Left lung (tissue), 10 donors: ENCODE measurements around the gene SHTN1. TPM values are rescaled to one million over a fixed set of nuclear protein-coding genes. Genes with fewer than 3 reads are reported as not detected.
A peak's percentile ranks its signal among the peaks of the same experiment; 100 is the strongest.

ENCODE experiments used
- ATAC-seq: fragments of 200-7000 bp; cut with Tn5 transposase; one replicate; pipeline ENCODE4 v1.9.1; 2020; ENCODE audit warnings: moderate library complexity
- DNase-seq, 4 donors: peaks; one replicate each; pipeline ENCODE4 v3.0.0-alpha.2; 2013 to 2020
- H3K27ac ChIP-seq, 2 donors: fragments of 200-600 bp; sonication (generic) in 1 of 2; one replicate each; pipeline versions ENCODE4 v1.5.0 to v1.8.0; 2020 to 2021
- H3K27me3 ChIP-seq, 2 donors: fragments of 200-600 bp; sonication (generic) in 1 of 2; one replicate each; pipeline versions ENCODE4 v1.5.0 to v1.8.0; 2020 to 2021
- H3K36me3 ChIP-seq, 2 donors: fragments of 200-600 bp; sonication (generic) in 1 of 2; one replicate each; pipeline versions ENCODE4 v1.5.0 to v1.8.0; 2020 to 2021
- H3K4me1 ChIP-seq, 2 donors: fragments of 200-600 bp; one replicate each; pipeline ENCODE4 v1.8.0; 2021
- H3K4me3 ChIP-seq, 2 donors: fragments of 200-600 bp; sonication (generic) in 1 of 2; one replicate each; pipeline versions ENCODE4 v1.5.0 to v1.8.0; 2020 to 2021; ENCODE audit warnings: mild to moderate bottlenecking in 1 of 2
- H3K9me3 ChIP-seq, 2 donors: fragments of 200-600 bp; sonication (generic) in 1 of 2; one replicate each; pipeline versions ENCODE4 v1.5.0 to v1.8.0; 2020 to 2021
- intact Hi-C, 2 donors: fragments of 100-400 bp; cut with DNase I; formaldehyde crosslinking; loops; one replicate each; pipeline versions ENCODE4 v1.11.2 to v1.14.2; 2022
- polyA plus RNA-seq, 6 donors: library from polyadenylated mRNA; unstranded; fragments of 120-200 nt; gene quantifications; one replicate each; pipeline ENCODE4 v1.2.1, GENCODE V29; 2013; ENCODE audit not compliant: insufficient read length in 6 of 6
- total RNA-seq, 2 donors: library from RNA; stranded (reverse); fragmentation: NEBNext Ultra II Directional; extraction: Animal tissue kit (Norgen Biotek cat#: 25700); gene quantifications; one replicate each; pipeline ENCODE4 v1.2.1, GENCODE V29; 2021
- TF ChIP-seq, protein P1 (sequence below), 2 donors: fragments of 200-600 bp; sonication (generic) in 1 of 2; IDR thresholded peaks; one replicate each; pipeline versions ENCODE4 v1.5.0 to v1.8.0; 2021; ENCODE audit warnings: antibody characterized with exemption in 2 of 2
- donor health status: DM: no; HTN: yes; CAD: no.
- donor health status: DM: no; HTN: no; CAD: no.

The SHTN1 gene
- total and polyA plus RNA-seq, 8 donors: 24.5 to 38.9 (median 29.3) TPM

DNA sequence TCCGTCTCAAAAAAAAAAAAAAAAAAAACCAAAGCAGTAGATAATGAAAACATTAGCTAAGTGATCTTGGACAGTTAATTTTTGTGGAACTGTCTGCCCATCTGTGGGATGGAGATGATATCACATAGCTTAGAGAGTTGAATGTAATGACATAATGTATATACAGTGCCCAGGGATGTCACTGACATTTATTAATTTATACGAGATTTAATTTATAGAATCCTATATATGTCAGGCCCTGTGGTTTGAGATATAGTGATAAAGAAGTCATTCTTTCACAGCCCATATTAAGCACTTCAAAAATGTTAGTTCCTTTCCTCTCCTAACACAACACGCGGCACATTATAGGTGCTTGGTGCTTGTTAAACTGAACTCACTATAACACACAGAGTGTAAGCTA lies 151.7 kb downstream of the SHTN1 start:
- H3K36me3 ChIP-seq: no peaks in the 10 kb centered on the region
- ATAC-seq (no peak), DNase-seq (no peak)
- TF ChIP-seq, protein P1, sequence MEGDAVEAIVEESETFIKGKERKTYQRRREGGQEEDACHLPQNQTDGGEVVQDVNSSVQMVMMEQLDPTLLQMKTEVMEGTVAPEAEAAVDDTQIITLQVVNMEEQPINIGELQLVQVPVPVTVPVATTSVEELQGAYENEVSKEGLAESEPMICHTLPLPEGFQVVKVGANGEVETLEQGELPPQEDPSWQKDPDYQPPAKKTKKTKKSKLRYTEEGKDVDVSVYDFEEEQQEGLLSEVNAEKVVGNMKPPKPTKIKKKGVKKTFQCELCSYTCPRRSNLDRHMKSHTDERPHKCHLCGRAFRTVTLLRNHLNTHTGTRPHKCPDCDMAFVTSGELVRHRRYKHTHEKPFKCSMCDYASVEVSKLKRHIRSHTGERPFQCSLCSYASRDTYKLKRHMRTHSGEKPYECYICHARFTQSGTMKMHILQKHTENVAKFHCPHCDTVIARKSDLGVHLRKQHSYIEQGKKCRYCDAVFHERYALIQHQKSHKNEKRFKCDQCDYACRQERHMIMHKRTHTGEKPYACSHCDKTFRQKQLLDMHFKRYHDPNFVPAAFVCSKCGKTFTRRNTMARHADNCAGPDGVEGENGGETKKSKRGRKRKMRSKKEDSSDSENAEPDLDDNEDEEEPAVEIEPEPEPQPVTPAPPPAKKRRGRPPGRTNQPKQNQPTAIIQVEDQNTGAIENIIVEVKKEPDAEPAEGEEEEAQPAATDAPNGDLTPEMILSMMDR (IDR thresholded peaks at IDR 0.05): no peak
- H3K9me3 ChIP-seq: peaks cover 0 to 4% of the 10 kb centered on the region in 2 donors
- H3K4me1 ChIP-seq: peaks cover 0 to 5% of the 10 kb centered on the region in 2 donors
- H3K27ac ChIP-seq: no peak overlapping the region
- no peak overlapping the region for H3K4me3 ChIP-seq
- intact Hi-C loops: no loop called here
- H3K27me3 ChIP-seq: peaks cover 0 to 38% of the 10 kb centered on the region in 2 donors

DNA sequence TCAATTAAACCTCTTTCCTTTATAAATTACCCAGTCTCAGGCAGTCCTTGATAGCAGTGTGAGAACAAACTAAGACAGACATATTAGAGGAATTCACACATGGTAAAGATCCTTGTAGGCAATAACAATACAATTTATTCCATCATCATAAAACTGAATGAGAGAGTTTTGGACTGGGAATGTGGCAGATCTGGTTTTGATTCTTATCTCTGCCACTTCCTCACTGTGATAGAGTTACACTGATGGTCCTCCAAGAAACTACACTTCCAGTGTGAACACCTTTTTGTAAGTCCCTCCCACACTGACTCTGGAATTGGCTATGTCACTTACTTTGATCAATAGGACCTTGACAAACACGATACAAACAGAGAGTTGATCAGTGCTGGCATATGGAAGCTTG lies 152.7 kb downstream of the SHTN1 start:
- peaks cover 0 to 48% of the 10 kb centered on the region in 2 donors for H3K27me3 ChIP-seq
- no peaks in the 10 kb centered on the region for H3K36me3 ChIP-seq
- no peaks in the 10 kb centered on the region for H3K9me3 ChIP-seq
- ATAC-seq (no peak), DNase-seq (no peak)
- intact Hi-C loops: no loop called here
- H3K4me1 ChIP-seq: peaks cover 0 to 5% of the 10 kb centered on the region in 2 donors
- TF ChIP-seq, protein P1 (IDR thresholded peaks at IDR 0.05): no peak
- no peak overlapping the region for H3K27ac ChIP-seq
- H3K4me3 ChIP-seq: no peak overlapping the region

DNA sequence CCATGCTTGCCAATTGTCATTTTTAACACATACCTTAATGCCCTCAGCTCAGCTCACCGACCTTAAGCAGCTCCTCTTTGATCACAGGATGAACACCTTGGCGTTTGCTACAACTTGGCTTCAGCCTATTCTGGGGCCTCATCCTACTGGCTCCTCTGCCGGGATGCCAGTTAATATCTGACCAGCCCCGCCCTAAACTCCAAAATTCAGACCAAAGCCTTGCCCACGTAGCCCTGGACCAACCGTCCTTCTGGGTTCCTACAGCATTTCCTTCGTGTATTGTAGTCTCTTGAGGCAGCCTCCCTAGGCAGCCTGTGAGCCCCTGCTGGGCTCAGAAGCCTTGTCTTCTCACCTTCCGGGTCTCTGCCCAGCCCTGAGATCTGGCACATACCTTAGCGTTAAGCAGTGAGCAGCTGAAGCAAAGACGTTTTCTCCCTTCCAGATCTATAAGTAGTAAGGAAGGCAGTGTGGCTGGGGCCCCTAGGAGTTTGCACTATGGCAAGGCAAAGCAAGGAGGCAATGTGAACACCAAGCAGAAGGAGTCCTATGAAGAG lies 154.9 kb downstream of the SHTN1 start:
- DNase-seq (no peak), ATAC-seq (no peak)
- intact Hi-C loops: no loop called here
- Histone ChIP-seq H3K9me3 (no peaks in the 10 kb centered on the region), H3K4me3 (peak overlapping the region; percentile 49 to 54), H3K27me3 (peaks cover 0 to 53% of the 10 kb centered on the region in 2 donors), H3K4me1 (peaks cover 0 to 5% of the 10 kb centered on the region in 2 donors), H3K27ac (peak overlapping the region in 1 of 2 donors; percentile 45), H3K36me3 (no peaks in the 10 kb centered on the region)
- TF ChIP-seq, protein P1 (IDR thresholded peaks at IDR 0.05): no peak

DNA sequence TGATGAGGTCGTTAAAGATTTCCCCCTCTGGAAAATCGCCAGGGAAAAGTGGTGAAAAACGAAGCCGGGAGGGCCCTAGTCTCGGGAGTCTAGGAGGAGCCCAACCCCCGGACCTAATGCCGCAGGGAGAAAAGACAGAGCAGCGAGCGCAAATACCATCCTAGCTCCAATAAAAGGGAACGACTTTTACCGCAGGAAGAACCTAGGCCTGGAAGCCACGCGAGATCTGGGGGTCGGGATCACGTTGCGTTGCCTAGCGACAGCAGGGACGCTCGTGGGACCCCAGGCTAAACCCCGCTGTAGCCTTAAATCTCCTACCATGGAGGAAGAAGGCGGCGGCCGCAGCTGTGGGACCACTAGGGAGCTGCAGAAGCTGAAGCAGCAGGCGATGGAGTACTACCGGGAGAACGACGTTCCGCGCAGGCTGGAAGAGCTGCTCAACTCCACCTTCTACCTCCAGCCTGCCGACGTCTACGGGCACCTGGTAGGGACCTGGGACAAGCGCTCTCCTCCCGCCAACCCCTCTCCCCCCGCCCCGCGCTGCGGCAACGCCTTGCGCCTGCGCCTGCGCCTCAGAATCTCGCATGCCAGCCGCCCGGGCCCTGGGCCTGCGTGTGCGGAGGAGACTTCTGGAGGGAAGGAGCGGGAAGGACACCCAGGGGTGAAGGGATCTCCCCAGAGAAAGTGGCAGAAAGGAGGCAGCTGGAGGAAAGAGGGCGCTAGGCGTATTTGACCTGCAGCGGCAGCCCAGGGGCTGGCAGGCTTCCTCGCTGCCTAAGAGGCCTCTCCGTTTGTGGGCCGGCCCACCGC lies 155.5 kb downstream of the SHTN1 start, which contains the start of gene ENO4:
ENO4 (plus strand) TSS at position 252 of the 810 bp plus-strand sequence; CDS start at position 320, 68 bp downstream.
- H3K4me1 ChIP-seq: peaks cover 0 to 5% of the 10 kb centered on the region in 2 donors
- DNase-seq (peak; percentile 85 to 94 (median 92)), ATAC-seq (peak; percentile 97)
- intact Hi-C loops: no loop called here
- H3K27ac ChIP-seq: peak within 1 kb of the TSS; percentile 16 to 45
- H3K27me3 ChIP-seq: peaks cover 0 to 53% of the 10 kb centered on the region in 2 donors
- TF ChIP-seq, protein P1 (IDR thresholded peaks at IDR 0.05): no peak
- no peaks in the 10 kb centered on the region for H3K36me3 ChIP-seq
- H3K9me3 ChIP-seq: no peaks in the 10 kb centered on the region
- peak within 1 kb of the TSS; percentile 49 to 54 for H3K4me3 ChIP-seq

DNA sequence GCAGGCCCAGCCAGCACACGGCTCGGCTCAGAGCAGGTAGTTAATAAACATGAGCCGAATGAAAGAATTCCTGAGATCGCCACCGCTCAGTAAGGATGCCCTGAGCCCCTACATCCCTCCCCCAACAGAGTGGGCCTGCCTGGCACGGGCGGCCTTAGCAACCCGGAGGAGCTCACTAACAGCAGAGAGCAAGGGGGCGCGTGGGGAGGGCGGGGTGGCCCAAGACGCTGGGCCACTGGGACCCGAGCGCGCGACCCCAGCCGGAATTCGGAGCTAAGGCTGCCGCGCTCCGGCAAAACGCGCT lies 156.1 kb downstream of the SHTN1 start:
- Histone ChIP-seq H3K36me3 (no peaks in the 10 kb centered on the region), H3K4me1 (peaks cover 0 to 5% of the 10 kb centered on the region in 2 donors), H3K9me3 (no peaks in the 10 kb centered on the region), H3K27ac (peak overlapping the region in 1 of 2 donors; percentile 45), H3K4me3 (peak overlapping the region; percentile 49 to 54), H3K27me3 (peaks cover 0 to 53% of the 10 kb centered on the region in 2 donors)
- DNase-seq (no peak), ATAC-seq (peak; percentile 21)
- TF ChIP-seq, protein P1 (IDR thresholded peaks at IDR 0.05): no peak
- intact Hi-C loops: no loop called here
